Body of pancreas (tissue), 4 donors: ENCODE results near the gene KLHL6. TPM values are rescaled to one million over a fixed set of nuclear protein-coding genes. Genes with fewer than 3 reads are reported as not detected.
"Not testable (repeated sequence)": the region's sequence is repeated elsewhere in the genome, so short reads cannot be mapped to it uniquely, and the experiment has no call there.

Source experiments
- ATAC-seq: fragments of 150-250 bp; one replicate; pipeline ENCODE4 v1.9.1; 2016
- DNase-seq, 4 donors: peaks; one replicate each; pipeline ENCODE4 v3.0.0-alpha.2; 2019
- H3K27ac ChIP-seq, 4 donors: fragments of 200-600 bp; sonication (generic); 1 replicate in 3 of 4; 2 replicates in 1 of 4; pipeline versions ENCODE4 v1.5.1 to v1.6.1; 2016 to 2019; ENCODE audit warnings: mild to moderate bottlenecking in 1 of 4, mixed read lengths in 1 of 4, moderate library complexity in 1 of 4
- H3K27me3 ChIP-seq, 2 donors: fragments of 200-600 bp; sonication (generic); one replicate each; pipeline ENCODE4 v1.6.0; 2016; ENCODE audit warnings: mild to moderate bottlenecking in 1 of 2
- H3K36me3 ChIP-seq, 2 donors: fragments of 200-600 bp; sonication (generic); replicated peaks in 1 of 2; 2 replicates each; pipeline ENCODE4 v1.5.1; 2016; ENCODE audit warnings: low read depth in 2 of 2; ENCODE audit not compliant: insufficient read depth in 1 of 2
- H3K4me1 ChIP-seq: fragments of 200-600 bp; sonication (generic); one replicate; pipeline ENCODE4 v1.6.0; 2016
- H3K4me3 ChIP-seq, 2 donors: fragments of 200-600 bp; sonication (generic); 1 replicate in 1 of 2; 2 replicates in 1 of 2; pipeline ENCODE4 v1.5.1; 2016 to 2019
- H3K9me3 ChIP-seq, 3 donors: fragments of 200-600 bp; sonication (generic); 1 replicate in 2 of 3; 2 replicates in 1 of 3; pipeline ENCODE4 v1.5.1; 2016
- POLR2A ChIP-seq, 3 donors: fragments of 450-650 bp; IDR thresholded peaks; one replicate each; pipeline ENCODE4 v1.6.1; 2016; ENCODE audit warnings: antibody characterized with exemption in 3 of 3, mild to moderate bottlenecking in 2 of 3
- WGBS, 2 donors: methylation state at CpG; one replicate each; pipeline ENCODE4 v1.1.5; 2017; 5-methylcytosine and 5-hydroxymethylcytosine counted together
- intact Hi-C: fragments of 100-400 bp; cut with DNase I; formaldehyde crosslinking; loops from one replicate; pipeline ENCODE4 v1.15.1; 2023
- total RNA-seq, 2 donors: library from RNA; depleted of rRNA; stranded (reverse); fragments of >200 nt; gene quantifications; one replicate each; pipeline ENCODE4 v1.1.0, GENCODE V29; 2016
- TF ChIP-seq, protein P1 (sequence below), 7 experiments: fragments of 450-650 bp in 4 of 7; fragments of 200-600 bp in 3 of 7; sonication (generic) in 3 of 7; IDR thresholded peaks; one replicate each; pipeline ENCODE4 v1.5.1; 2016 to 2019; ENCODE audit warnings: antibody characterized with exemption in 7 of 7

Gene KLHL6
- total RNA-seq, 2 donors from 2014 or later = 1.6 TPM

GRCh38 chr3:183481582-183481981, 73.9 kb downstream of the KLHL6 start:
- TF ChIP-seq, protein P1, sequence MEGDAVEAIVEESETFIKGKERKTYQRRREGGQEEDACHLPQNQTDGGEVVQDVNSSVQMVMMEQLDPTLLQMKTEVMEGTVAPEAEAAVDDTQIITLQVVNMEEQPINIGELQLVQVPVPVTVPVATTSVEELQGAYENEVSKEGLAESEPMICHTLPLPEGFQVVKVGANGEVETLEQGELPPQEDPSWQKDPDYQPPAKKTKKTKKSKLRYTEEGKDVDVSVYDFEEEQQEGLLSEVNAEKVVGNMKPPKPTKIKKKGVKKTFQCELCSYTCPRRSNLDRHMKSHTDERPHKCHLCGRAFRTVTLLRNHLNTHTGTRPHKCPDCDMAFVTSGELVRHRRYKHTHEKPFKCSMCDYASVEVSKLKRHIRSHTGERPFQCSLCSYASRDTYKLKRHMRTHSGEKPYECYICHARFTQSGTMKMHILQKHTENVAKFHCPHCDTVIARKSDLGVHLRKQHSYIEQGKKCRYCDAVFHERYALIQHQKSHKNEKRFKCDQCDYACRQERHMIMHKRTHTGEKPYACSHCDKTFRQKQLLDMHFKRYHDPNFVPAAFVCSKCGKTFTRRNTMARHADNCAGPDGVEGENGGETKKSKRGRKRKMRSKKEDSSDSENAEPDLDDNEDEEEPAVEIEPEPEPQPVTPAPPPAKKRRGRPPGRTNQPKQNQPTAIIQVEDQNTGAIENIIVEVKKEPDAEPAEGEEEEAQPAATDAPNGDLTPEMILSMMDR (IDR thresholded peaks at IDR 0.05) = no peak
- no peak for TF ChIP-seq POLR2A (IDR thresholded peaks at IDR 0.05)
- Histone ChIP-seq H3K36me3 (no peaks in the 10 kb centered on the region), H3K4me3 (no peak overlapping the region), H3K27me3 (no peaks in the 10 kb centered on the region), H3K4me1 (no peaks in the 10 kb centered on the region), H3K9me3 (no peaks in the 10 kb centered on the region), H3K27ac (no peak overlapping the region)
- ATAC-seq (no peak), DNase-seq (no peak)
- 53 to 64% methylated on average over 8 of the region's 8 CpGs for WGBS, 2 donors
- intact Hi-C loops = no loop called here

DNA sequence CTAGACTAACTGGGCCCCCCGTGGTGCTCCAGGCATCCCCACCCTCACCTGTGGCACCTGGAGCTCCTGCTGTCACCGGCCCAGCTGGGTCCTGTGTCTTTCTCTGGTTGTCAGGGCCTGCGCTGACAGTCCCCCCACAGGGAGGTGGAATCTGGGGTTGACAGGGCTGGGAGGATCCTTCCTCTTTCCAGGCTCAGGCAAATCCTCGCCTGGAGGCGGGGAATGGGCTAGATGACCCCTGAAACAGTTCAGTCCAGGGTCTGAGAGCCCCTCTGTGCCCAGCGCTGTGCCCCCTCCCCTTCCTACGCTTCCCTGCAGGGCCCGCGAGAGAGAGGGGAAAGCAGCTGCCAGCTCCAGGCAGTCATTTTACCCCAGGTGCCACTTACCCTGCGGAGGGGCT, 77.0 kb downstream of the KLHL6 start:
- Histone ChIP-seq H3K27me3 (no peaks in the 10 kb centered on the region), H3K4me1 (no peaks in the 10 kb centered on the region), H3K36me3 (no peaks in the 10 kb centered on the region), H3K27ac (no peak overlapping the region), H3K4me3 (no peak overlapping the region), H3K9me3 (no peaks in the 10 kb centered on the region)
- TF ChIP-seq POLR2A (IDR thresholded peaks at IDR 0.05) = no peak
- TF ChIP-seq, protein P1 (IDR thresholded peaks at IDR 0.05) = no peak
- intact Hi-C loops = no loop called here
- DNase-seq (no peak), ATAC-seq (no peak)
- 79 to 81% methylated on average over 7 to 10 of the region's 10 CpGs for WGBS, 2 donors

- intact Hi-C loops = no loop called here
- H3K36me3 ChIP-seq = no peaks in the 10 kb centered on the region
- WGBS, 2 donors = 67 to 79% methylated on average over 4 to 8 of the region's 8 CpGs
- no peak overlapping the region for H3K4me3 ChIP-seq
- H3K9me3 ChIP-seq = no peaks in the 10 kb centered on the region
- TF ChIP-seq, protein P1 (IDR thresholded peaks at IDR 0.05) = no peak
- TF ChIP-seq POLR2A (IDR thresholded peaks at IDR 0.05) = no peak
- no peaks in the 10 kb centered on the region for H3K27me3 ChIP-seq
- ATAC-seq (no peak), DNase-seq (no peak)
- no peaks in the 10 kb centered on the region for H3K4me1 ChIP-seq
- H3K27ac ChIP-seq = no peak overlapping the region
These were observed 77.6 kb downstream of the KLHL6 start for GRCh38 chr3:183477801-183478456.

DNA sequence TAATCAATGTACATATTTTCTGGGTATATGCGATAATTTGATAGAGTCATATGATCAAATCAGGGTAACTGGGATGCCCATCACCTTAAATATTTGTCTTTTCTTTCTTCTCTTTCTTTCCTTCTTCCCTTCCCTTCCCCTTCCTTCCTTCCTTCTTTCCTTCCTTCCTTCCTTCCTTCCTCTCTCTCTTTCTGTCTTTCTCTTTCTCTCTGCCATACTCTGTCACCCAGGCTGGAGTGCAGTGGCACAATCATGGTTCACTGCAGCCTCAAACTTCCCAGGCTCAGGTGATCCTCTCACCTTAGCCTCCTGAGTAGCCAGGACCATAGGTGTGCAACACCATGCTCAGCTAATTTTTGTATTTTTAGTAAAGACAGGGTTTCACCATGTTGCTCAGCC, 79.7 kb downstream of the KLHL6 start:
- WGBS, 2 donors = 84 to 85% methylated on average over 1 of the region's 1 CpG
- H3K27ac ChIP-seq, intact Hi-C loops, H3K36me3 ChIP-seq, H3K9me3 ChIP-seq, ATAC-seq, H3K4me1 ChIP-seq, DNase-seq, H3K27me3 ChIP-seq, H3K4me3 ChIP-seq: not testable (repeated sequence)

- Histone ChIP-seq H3K9me3 (no peaks in the 10 kb centered on the region), H3K4me1 (no peaks in the 10 kb centered on the region), H3K4me3 (no peak overlapping the region), H3K36me3 (no peaks in the 10 kb centered on the region), H3K27ac (no peak overlapping the region), H3K27me3 (no peaks in the 10 kb centered on the region)
- intact Hi-C loops = no loop called here
- TF ChIP-seq POLR2A (IDR thresholded peaks at IDR 0.05) = no peak
- TF ChIP-seq, protein P1 (IDR thresholded peaks at IDR 0.05) = no peak
- DNase-seq (no peak), ATAC-seq (no peak)
- 45 to 49% methylated on average over 3 of the region's 3 CpGs for WGBS, 2 donors
These were observed 80.3 kb downstream of the KLHL6 start for GRCh38 chr3:183475016-183475763.
